T-helper 9 cell (primary cell): ENCODE data around the gene CHST9.

Source experiments
- DNase-seq: peaks from one replicate; pipeline ENCODE4 v3.0.0-alpha.2; 2020

The CHST9 gene

DNA sequence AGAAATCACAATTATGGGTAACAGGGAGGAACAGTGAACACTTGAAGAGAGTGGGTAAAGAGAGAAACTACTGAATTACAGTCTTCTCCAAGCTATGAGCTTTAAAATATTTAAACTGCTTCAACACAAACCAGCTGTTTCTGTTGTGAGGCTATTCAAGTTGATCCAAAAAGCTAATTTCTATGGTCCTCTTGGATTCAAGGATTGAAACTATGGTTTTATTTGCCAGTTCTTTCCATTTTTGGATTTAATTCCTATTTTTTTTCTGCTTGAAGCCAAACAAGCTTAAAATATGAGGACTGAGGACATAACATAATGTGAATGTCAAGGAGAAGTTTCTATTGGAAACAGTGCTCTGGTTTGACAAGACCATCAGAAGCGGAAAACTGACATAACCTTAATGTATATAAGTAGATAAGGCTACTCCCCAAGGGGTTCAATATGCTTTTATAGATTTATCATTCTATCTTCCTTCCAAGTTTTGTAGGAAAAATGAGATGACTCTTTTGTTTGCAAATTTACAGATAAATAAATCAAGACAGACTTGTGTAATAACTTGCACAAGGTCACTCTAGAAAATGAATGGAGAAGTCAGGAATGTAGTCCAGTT, 258.9 kb downstream of the CHST9 start:
- no peak for DNase-seq

DNA sequence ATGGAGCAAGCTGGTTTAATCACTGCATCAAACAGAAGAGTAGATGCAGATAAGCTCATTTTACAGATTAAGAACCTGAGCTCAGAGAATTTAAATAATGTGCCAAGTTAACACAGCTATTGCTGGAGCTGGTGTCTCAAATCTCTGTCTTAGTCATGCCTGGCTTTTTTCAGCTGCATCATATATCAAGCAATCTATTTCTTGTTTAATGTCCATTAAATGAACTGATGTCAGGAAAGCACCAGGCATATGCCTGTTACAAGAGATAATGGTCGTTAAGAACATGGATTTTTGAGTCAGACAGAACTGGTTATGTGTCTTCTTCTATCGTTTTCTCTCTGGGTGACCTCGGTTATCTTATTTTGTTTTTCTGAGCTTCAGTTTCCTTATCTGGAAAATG, 259.8 kb downstream of the CHST9 start:
- DNase-seq: no peak

DNA sequence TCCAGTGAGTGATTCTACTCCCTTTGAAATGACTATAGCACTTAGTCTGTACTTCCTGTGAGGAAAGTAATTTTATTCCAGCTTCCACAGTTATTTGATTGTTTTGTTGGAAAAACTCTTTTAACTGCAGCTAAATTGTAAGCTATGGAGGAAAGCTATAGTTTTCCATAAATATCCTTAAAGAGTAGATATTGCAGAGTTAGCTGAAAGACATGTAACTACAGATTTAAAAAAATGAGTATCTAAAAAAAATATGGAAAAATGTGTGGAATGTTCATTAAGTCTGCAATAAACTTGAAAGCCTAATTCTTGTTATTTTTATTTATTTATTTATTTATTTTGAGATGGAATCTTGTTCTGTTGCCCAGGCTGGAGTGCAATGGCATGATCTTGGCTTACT, 262.8 kb downstream of the CHST9 start:
- DNase-seq: no peak

GRCh38 chr18:26920644-26921043, 264.5 kb downstream of the CHST9 start:
- no peak for DNase-seq

- DNase-seq: no peak
Measured at GRCh38 chr18:26919627-26920026, 265.5 kb downstream of the CHST9 start.

- no peak for DNase-seq
Measured at GRCh38 chr18:26919201-26919600, 265.9 kb downstream of the CHST9 start.

GRCh38 chr18:26911840-26912239, 273.3 kb downstream of the CHST9 start:
- no peak for DNase-seq

GRCh38 chr18:26909599-26910290, 275.4 kb downstream of the CHST9 start:
- no peak for DNase-seq

GRCh38 chr18:26908906-26909305, 276.2 kb downstream of the CHST9 start:
- DNase-seq: no peak

DNA sequence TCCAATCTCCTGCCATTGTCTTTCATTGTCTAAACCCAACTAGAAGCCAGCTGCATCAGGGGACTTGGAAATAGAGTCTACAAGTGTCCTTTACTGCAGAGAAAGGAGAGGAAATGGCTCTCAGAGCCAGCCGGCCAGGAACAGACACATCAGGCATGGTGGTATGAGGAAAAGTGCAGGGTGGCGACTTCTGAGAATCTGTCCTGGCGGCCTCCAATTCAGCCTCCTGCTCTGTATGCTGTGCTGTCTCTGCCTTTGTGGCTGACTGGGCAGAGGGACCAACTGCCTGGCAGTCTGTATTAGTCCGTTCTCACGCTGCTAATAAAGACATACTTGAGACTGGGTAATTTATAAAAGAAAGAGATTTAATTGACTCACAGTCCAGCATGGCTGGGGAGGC, 282.8 kb downstream of the CHST9 start:
- DNase-seq: no peak

DNA sequence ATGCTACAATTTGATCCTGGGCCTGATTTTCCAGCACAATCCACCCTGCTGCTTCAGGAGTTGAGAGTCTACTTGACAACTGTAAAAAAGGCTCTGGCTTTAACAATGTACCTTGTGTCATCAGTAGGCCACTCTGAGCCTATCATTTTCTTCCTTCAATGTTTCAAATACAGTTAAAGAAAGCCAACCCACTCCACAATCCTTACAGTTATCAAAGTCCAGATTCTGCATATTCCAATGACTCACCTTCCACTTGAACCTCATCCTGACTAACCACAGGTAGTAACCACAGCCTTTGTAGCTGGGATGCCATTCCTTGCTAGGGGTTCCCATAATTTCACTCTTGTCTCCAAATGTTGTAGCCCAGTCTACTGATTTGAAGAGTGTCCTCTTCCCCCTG, 284.1 kb downstream of the CHST9 start:
- no peak for DNase-seq

DNA sequence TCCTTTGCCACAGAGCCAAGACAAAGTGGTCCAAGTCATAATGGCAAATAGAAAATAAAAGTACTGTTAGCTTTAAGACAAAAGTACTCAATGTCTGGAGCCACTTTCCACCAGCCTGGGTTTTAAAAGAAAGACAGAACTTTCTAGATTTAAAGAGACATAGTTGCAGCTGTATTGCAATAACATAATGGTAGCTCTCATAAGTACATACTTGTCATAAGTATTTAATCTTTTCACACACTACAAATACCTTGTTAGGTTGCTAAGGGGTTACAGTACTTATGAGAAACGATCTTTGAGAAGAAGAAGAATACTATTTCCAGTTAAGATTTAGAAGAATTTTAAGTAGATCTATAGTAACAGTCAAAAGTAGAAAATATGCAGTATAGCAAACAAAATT, 290.7 kb downstream of the CHST9 start:
- DNase-seq: no peak

GRCh38 chr18:26893996-26894395, 291.1 kb downstream of the CHST9 start:
- DNase-seq: no peak

DNA sequence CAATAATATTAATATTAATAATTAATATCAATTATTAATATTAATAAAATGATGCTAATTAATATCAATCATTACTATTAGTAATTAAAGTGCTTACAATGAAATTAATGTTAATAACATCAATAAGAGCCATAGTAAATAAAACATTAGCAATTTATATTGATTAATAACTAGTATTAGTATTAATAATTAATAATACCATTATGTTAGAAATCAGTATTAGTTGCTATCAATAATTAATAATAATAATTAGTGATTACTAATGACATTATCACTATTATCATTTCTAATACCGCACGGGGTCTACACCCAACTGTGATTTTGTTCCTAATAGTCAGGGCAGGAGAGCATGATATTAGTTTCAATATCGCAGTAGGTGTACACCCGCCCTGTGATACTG, 296.8 kb downstream of the CHST9 start:
- DNase-seq: no peak

GRCh38 chr18:26875040-26875654, 310.0 kb downstream of the CHST9 start:
- no peak for DNase-seq

- DNase-seq: no peak
Measured at GRCh38 chr18:26874283-26874682, 310.8 kb downstream of the CHST9 start.

- DNase-seq: no peak
Measured at GRCh38 chr18:26869640-26870039, 315.5 kb downstream of the CHST9 start.

- DNase-seq: no peak
Measured at GRCh38 chr18:26868968-26869586, 316.0 kb downstream of the CHST9 start.

DNA sequence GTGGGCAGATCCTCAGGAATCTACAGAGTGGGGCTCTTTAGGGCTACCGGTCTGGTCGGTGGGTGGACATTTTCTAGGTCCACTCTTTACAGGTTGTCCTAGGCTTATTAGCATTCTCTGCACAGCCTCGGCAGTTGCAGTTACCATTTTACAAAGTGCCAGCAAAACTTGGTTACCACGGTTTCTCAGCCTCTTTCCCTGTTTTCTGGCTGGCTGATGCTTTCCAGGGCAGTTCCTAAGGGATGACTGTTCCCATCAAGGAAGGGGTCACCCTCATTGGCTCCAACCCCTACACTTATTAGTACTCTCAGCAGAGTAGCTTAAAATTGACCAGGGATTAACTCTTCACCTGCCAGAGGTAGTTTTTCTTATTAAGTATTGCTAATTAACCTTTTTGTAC, 317.6 kb downstream of the CHST9 start:
- DNase-seq: no peak

DNA sequence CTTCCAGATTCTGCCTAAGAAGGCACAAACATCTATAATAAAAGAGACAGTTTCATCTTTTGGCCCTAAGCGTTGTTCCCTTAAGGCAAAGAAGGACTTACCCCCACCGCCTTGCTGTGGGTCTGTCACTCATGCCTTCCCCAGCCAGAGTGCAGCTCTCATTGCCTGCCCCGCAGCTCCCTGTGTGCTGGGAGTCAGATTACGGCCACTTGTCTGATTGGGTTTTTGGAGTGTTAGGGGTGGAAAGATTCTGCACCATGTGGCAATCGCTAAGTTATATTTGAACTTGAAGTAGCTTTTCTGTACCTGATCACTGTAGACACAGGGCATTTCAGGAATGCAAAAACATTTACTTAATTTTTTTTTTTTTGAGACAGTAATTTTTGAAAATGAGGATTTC, 319.6 kb downstream of the CHST9 start, which contains the start of gene AQP4:
AQP4 (minus strand) TSS at position 151 of the 400 bp plus-strand sequence; CDS start at position 133, 18 bp downstream.
- no peak for DNase-seq

GRCh38 chr18:26864658-26865057, 320.4 kb downstream of the CHST9 start:
- no peak for DNase-seq

GRCh38 chr18:26863921-26864497, 321.1 kb downstream of the CHST9 start:
- DNase-seq: no peak

GRCh38 chr18:26863122-26863879, 321.8 kb downstream of the CHST9 start:
- DNase-seq: no peak
